Measurements from ENCODE around the gene CHST4.
"Not testable (repeated sequence)": the region's sequence is repeated elsewhere in the genome, so short reads cannot be mapped to it uniquely, and the experiment has no call there.

The CHST4 gene

GRCh38 chr16:71500964-71501363 is 25.3 kb upstream of the CHST4 start:
- H3K4me3 ChIP-seq (ENCODE audit: low read depth, low read length) = no peak overlapping the region
- DNase-seq (ENCODE audit: low read depth) = no peak
- TF ChIP-seq, protein P1, sequence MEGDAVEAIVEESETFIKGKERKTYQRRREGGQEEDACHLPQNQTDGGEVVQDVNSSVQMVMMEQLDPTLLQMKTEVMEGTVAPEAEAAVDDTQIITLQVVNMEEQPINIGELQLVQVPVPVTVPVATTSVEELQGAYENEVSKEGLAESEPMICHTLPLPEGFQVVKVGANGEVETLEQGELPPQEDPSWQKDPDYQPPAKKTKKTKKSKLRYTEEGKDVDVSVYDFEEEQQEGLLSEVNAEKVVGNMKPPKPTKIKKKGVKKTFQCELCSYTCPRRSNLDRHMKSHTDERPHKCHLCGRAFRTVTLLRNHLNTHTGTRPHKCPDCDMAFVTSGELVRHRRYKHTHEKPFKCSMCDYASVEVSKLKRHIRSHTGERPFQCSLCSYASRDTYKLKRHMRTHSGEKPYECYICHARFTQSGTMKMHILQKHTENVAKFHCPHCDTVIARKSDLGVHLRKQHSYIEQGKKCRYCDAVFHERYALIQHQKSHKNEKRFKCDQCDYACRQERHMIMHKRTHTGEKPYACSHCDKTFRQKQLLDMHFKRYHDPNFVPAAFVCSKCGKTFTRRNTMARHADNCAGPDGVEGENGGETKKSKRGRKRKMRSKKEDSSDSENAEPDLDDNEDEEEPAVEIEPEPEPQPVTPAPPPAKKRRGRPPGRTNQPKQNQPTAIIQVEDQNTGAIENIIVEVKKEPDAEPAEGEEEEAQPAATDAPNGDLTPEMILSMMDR (IDR thresholded peaks at IDR 0.05; ENCODE audit: insufficient read depth, low read depth, low read length, missing control alignments) = peak; percentile 5

DNA sequence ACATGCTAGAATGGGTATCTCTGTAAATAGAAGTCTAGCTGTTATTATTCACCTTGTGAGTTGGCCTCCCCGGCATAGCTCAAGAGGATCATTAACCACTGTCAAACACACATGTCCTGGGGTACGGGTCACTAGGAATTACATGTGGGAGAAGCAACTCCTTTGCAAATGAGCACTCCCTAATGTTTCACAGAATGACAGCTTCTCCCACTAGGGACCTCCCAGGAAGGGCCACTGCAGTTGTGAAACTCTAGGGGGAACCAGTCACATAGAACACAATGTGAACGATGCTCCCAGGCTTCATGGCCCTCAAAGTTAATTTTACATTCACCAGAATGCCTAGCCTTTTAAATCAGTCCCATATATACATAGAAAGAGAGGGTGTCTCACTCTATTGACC is 24.7 kb upstream of the CHST4 start:
- TF ChIP-seq, protein P1 (IDR thresholded peaks at IDR 0.05; ENCODE audit: insufficient read depth, low read depth, low read length, missing control alignments) = peak; percentile 33
- no peak overlapping the region for H3K4me3 ChIP-seq (ENCODE audit: low read depth, low read length)
- DNase-seq (ENCODE audit: low read depth) = peak; percentile 37

- DNase-seq (ENCODE audit: low read depth); H3K4me3 ChIP-seq (ENCODE audit: low read depth, low read length): not testable (repeated sequence)
These were observed 22.2 kb upstream of the CHST4 start for GRCh38 chr16:71504051-71504450.

GRCh38 chr16:71504901-71505300 is 21.3 kb upstream of the CHST4 start:
- DNase-seq (ENCODE audit: low read depth) = no peak
- no peak overlapping the region for H3K4me3 ChIP-seq (ENCODE audit: low read depth, low read length)
- TF ChIP-seq, protein P1 (IDR thresholded peaks at IDR 0.05; ENCODE audit: insufficient read depth, low read depth, low read length, missing control alignments) = no peak

GRCh38 chr16:71507061-71507460 is 19.2 kb upstream of the CHST4 start:
- TF ChIP-seq, protein P1 (IDR thresholded peaks at IDR 0.05; ENCODE audit: insufficient read depth, low read depth, low read length, missing control alignments) = no peak
- DNase-seq (ENCODE audit: low read depth) = no peak
- no peak overlapping the region for H3K4me3 ChIP-seq (ENCODE audit: low read depth, low read length)

GRCh38 chr16:71513302-71513701 is 12.9 kb upstream of the CHST4 start:
- no peak for DNase-seq (ENCODE audit: low read depth)
- TF ChIP-seq, protein P1 (IDR thresholded peaks at IDR 0.05; ENCODE audit: insufficient read depth, low read depth, low read length, missing control alignments) = no peak
- no peak overlapping the region for H3K4me3 ChIP-seq (ENCODE audit: low read depth, low read length)

- H3K4me3 ChIP-seq (ENCODE audit: low read depth, low read length) = no peak overlapping the region
- DNase-seq (ENCODE audit: low read depth) = no peak
- TF ChIP-seq, protein P1 (IDR thresholded peaks at IDR 0.05; ENCODE audit: insufficient read depth, low read depth, low read length, missing control alignments) = no peak
These were observed 11.8 kb upstream of the CHST4 start for GRCh38 chr16:71514476-71514875.
